ENCODE results near the gene SHISAL2B. TPM values are rescaled to one million over a fixed set of nuclear protein-coding genes. Genes with fewer than 3 reads are reported as not detected.

SHISAL2B gene
- total RNA-seq, 1 donor: not detected

DNA sequence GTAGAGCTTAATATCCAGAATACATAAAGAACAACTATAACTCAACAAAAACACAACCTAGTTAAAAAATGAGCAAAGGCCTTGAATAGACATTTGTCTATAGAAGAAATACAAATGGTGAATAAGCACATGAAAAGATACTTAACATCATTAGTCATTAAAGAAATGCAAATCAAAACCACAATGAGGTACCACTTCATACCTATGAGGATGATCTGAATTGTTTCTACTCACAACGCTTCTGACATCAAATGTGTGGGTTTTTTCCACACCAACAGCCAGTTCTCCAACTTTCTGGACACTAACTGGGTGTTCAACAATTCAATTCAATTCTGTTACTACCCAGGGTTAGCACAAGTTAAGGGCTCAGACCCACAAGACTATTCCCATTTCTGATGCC, 56.1 kb downstream of the SHISAL2B start:
- Histone ChIP-seq H3K9me3 (ENCODE audit: low read depth, low read length) (no peaks in the 10 kb centered on the region), H3K4me1 (ENCODE audit: insufficient read depth, low read length) (no peaks in the 10 kb centered on the region), H3K4me3 (ENCODE audit: low read length) (no peak overlapping the region), H3K27me3 (ENCODE audit: insufficient read depth, low read length) (no peaks in the 10 kb centered on the region)

DNA sequence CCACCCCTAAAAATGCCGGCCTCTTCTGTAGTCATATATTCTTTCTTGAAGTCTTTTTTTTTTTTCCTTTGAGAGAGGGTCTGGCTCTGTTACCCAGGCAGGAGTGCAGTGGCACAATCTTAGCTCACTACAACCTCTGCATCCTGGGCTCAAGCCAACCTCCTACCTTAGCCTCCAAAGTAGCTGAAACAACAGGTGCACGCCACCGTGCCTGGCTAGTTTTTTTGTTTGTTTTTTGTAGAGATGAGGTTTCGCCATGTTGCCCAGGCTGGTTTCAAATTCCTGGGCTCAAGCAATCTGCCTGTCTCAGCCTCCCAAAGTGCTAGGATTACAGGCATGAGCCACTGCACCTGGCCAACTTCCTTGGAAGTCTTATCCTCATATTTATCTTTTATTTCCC, 59.1 kb downstream of the SHISAL2B start:
- Histone ChIP-seq H3K4me1 (ENCODE audit: insufficient read depth, low read length) (no peaks in the 10 kb centered on the region), H3K27me3 (ENCODE audit: insufficient read depth, low read length) (no peaks in the 10 kb centered on the region), H3K4me3 (ENCODE audit: low read length) (no peak overlapping the region), H3K9me3 (ENCODE audit: low read depth, low read length) (no peaks in the 10 kb centered on the region)

DNA sequence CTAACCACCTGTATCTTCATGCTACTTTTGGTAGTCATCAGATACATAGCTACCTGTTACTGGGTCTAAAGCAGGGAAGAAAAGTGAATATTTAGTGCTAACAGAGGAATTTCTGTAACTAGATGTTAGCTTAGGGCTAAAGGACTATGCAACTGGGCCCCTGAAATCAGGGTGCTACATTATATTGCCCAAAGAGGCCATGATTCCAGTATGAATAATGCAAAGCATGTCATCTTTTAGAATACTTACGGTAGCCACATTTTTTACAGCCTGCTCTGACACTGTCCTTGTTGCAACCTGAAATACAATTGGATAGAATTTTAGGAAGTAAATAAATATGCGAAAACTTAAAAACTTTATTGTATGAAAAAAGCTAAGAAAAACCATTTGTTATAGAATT, 63.8 kb downstream of the SHISAL2B start:
- Histone ChIP-seq H3K4me3 (ENCODE audit: low read length) (no peak overlapping the region), H3K27me3 (ENCODE audit: insufficient read depth, low read length) (no peaks in the 10 kb centered on the region), H3K4me1 (ENCODE audit: insufficient read depth, low read length) (no peaks in the 10 kb centered on the region), H3K9me3 (ENCODE audit: low read depth, low read length) (no peaks in the 10 kb centered on the region)

DNA sequence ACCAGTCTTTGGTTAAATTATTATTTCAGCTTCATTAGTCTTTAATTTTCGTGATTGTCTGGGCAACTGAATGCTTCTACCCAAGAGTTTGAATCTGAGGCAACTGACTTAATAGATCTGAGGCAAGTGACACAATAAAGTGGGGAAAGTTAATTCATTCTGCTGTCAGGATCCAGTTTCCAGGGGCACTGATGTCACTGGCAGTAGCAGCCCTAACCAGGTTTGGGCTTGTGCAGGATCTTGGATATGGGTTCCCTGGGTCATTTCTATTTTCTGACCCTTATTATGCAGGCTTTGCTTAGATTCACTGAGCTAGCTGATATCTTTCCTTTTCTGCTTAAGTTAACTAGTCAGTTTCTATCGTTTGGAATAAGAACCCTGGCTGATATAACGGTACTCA, 68.6 kb downstream of the SHISAL2B start:
- H3K9me3 ChIP-seq (ENCODE audit: low read depth, low read length): no peaks in the 10 kb centered on the region
- H3K4me3 ChIP-seq (ENCODE audit: low read length): no peak overlapping the region
- H3K4me1 ChIP-seq (ENCODE audit: insufficient read depth, low read length): no peaks in the 10 kb centered on the region
- no peaks in the 10 kb centered on the region for H3K27me3 ChIP-seq (ENCODE audit: insufficient read depth, low read length)

DNA sequence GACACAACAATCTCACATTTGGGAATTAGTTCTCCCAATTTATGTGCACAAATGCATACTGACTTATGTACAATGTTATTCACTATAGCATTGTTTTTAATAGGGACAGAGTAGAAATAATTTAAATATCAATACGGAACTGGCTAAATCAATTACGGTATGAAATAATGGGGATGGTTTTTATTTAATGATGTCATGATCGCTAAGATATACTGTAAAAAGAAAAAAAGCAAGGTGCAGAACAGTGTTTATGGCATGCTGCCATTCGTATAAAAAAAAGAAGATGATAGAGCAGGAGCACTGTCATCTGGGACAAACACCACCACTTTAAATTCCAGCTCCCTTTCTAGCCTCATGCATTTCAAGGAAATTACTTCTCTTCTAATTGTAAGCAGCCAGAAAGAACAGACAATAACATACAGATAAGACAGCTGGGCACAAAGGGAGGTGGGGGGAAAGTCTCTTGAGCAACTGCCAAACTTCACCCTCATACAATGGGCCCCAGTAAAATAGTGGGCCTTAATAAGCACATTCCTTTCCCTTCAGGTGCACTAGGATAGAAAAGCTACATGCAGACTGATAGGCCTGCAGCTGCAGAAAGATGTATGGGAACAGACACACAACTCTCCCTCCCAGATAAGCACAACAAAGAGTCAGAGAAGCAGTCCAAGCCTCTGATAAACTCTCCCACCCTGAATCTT, 69.8 kb downstream of the SHISAL2B start:
- no peaks in the 10 kb centered on the region for H3K9me3 ChIP-seq (ENCODE audit: low read depth, low read length)
- H3K27me3 ChIP-seq (ENCODE audit: insufficient read depth, low read length): no peaks in the 10 kb centered on the region
- no peak overlapping the region for H3K4me3 ChIP-seq (ENCODE audit: low read length)
- H3K4me1 ChIP-seq (ENCODE audit: insufficient read depth, low read length): no peaks in the 10 kb centered on the region

DNA sequence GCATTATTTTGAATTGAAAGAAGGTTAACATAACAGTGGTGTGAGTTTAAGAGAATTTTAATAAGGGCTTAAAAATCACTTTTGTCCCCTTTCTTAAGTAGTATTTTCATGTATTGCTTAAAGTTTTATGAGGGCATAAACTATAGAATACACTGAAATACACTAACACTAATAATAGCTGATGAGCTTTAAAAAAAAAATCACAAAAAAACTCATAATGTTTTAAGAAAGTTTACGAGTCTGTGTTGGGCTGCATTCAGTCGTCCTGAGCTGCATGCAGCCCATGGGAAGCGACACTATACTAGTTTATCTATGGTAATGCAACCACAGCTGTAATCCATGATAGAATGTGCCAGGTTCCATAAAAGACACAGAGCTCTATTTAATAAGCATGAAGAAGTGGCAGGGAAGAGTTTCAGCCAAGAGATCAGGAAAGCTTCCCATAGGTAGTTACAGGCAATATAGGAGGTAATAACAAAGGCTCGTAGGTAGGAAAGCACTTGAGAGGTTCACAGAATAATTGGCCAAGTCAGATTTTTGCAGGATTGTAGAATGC, 73.7 kb downstream of the SHISAL2B start:
- Histone ChIP-seq H3K9me3 (ENCODE audit: low read depth, low read length) (no peaks in the 10 kb centered on the region), H3K4me3 (ENCODE audit: low read length) (no peak overlapping the region), H3K27me3 (ENCODE audit: insufficient read depth, low read length) (no peaks in the 10 kb centered on the region), H3K4me1 (ENCODE audit: insufficient read depth, low read length) (peaks cover 23% of the 10 kb centered on the region)

DNA sequence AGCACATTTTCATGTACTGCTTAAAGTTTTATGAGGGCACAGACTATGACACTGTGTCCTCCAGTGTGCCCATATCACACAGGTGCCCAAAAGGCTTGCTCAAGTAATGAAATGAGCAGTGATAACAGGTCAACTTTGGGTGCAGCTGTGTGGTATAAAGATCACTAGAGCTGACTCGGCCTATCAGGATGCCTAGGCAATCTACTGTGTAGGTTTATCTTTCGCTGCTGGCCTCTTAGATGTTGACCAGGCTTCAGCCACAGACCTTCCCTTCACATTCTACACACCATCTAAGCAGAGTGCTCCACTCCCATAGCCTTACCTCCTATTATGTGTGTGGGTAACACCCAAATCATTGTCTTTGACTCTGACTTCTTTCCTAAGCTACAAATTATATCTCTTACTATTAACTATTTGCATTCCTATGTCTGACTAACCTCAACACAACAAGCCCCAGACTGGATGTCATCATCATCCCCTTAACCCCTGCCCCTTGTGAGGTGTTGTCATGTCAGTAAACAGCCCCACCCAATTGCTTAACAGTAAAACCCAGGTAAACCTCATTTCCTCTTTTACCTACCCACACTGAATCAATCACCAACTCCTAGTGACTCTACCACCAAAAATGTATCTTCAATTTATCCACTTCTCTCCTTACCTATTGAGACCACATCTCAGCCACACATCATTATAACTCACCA, 75.7 kb downstream of the SHISAL2B start:
- H3K4me1 ChIP-seq (ENCODE audit: insufficient read depth, low read length): peaks cover 29% of the 10 kb centered on the region
- no peak overlapping the region for H3K4me3 ChIP-seq (ENCODE audit: low read length)
- no peaks in the 10 kb centered on the region for H3K9me3 ChIP-seq (ENCODE audit: low read depth, low read length)
- no peaks in the 10 kb centered on the region for H3K27me3 ChIP-seq (ENCODE audit: insufficient read depth, low read length)

DNA sequence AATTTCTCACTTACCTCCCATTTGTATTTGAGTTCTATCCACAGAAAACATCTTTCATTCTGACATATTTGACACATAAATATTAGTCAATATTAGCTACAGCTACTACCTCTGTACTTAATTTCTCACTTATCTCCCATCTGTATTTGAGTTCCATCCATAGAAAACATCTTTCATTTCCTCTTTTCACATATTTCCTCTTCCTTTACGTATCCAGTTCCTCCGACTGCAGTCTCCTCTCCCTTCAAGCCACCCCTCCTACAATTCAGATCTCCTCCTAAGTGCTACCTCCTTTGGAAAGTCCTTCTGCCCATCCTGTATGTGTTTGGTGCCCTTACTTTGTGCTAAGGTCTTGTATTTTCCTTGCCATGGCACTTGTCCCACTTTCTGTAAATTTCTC, 76.6 kb downstream of the SHISAL2B start:
- Histone ChIP-seq H3K27me3 (ENCODE audit: insufficient read depth, low read length) (no peaks in the 10 kb centered on the region), H3K4me1 (ENCODE audit: insufficient read depth, low read length) (peaks cover 29% of the 10 kb centered on the region), H3K9me3 (ENCODE audit: low read depth, low read length) (no peaks in the 10 kb centered on the region), H3K4me3 (ENCODE audit: low read length) (no peak overlapping the region)

Other genes starting within 250 kb of the SHISAL2B start
- gene RGS7BP, start 184.5 kb upstream of the SHISAL2B start, total RNA-seq: not detected
- 12.6 TPM for gene SREK1IP1, start 78.2 kb downstream of the SHISAL2B start, total RNA-seq
- 19.2 TPM for gene CWC27, start 78.4 kb downstream of the SHISAL2B start, total RNA-seq

Data from mononuclear cell (primary cell).